B cell (primary cell): ENCODE data around the gene TRH. TPM values are rescaled to one million over a fixed set of nuclear protein-coding genes. Genes with fewer than 3 reads are reported as not detected.

ENCODE experiments used
- ATAC-seq: fragments of 200-7000 bp; cut with Tn5 transposase; one replicate; pipeline ENCODE4 v1.10.0; 2021; ENCODE audit warnings: low read depth, mild to moderate bottlenecking, moderate number of reproducible peaks, moderate library complexity
- CTCF ChIA-PET: fragments of 350-600 bp; sonication (Branson Sonifier 250); formaldehyde crosslinking; loops from one replicate; lab custom pipeline; 2021; ENCODE audit warnings: antibody characterized with exemption, inconsistent platforms; lab: Charles Lee
- POLR2A ChIA-PET: fragments of 350-600 bp; sonication (Branson Sonifier 250); formaldehyde crosslinking; loops from one replicate; lab custom pipeline; 2021; ENCODE audit warnings: antibody characterized with exemption; lab: Charles Lee
- DNase-seq: peaks from one replicate; pipeline ENCODE4 v3.0.0; 2013
- H2AFZ ChIP-seq: 2 replicates; pipeline ENCODE4 v1.6.1; 2012; ENCODE audit warnings: mild to moderate bottlenecking, low read depth, low read length; ENCODE audit not compliant: insufficient read depth, poor library complexity, severe bottlenecking
- H3K27ac ChIP-seq, 2 donors: 1 replicate in 1 of 2; 2 replicates in 1 of 2; pipeline ENCODE4 v1.5.1; 2012 to 2013; ENCODE audit warnings: low read length in 2 of 2, mild to moderate bottlenecking in 2 of 2, moderate library complexity in 1 of 2
- H3K27me3 ChIP-seq, 4 experiments: fragments of 200-600 bp in 1 of 4; sonication (generic) in 1 of 4; replicated peaks in 1 of 4; 1 replicate in 2 of 4; 2 replicates in 2 of 4; pipeline versions ENCODE4 v1.6.1 to v1.7.0; 2013 to 2016; ENCODE audit warnings: low read length in 3 of 4, mild to moderate bottlenecking in 2 of 4, mixed read lengths in 1 of 4, moderate library complexity in 1 of 4; ENCODE audit not compliant: insufficient read depth in 4 of 4, control insufficient read depth in 3 of 4; ENCODE audit errors: control extremely low read depth in 1 of 4
- H3K36me3 ChIP-seq, 2 experiments: replicated peaks in 1 of 2; 1 replicate in 1 of 2; 2 replicates in 1 of 2; pipeline versions ENCODE4 v1.6.1 to v1.7.1; 2013; ENCODE audit warnings: low read length in 1 of 2; ENCODE audit not compliant: insufficient read depth in 2 of 2, control insufficient read depth in 1 of 2; ENCODE audit errors: control extremely low read depth in 1 of 2, extremely low read depth in 1 of 2
- H3K4me1 ChIP-seq, 2 donors: fragments of 200-600 bp in 1 of 2; sonication (generic) in 1 of 2; 1 replicate in 1 of 2; 2 replicates in 1 of 2; pipeline versions ENCODE4 v1.5.1 to v1.6.1; 2013 to 2017; ENCODE audit warnings: low read length in 2 of 2; ENCODE audit not compliant: control insufficient read depth in 2 of 2, insufficient read depth in 2 of 2
- H3K4me2 ChIP-seq: replicated peaks from 2 replicates; pipeline ENCODE3; 2012; ENCODE audit warnings: mild to moderate bottlenecking, low read depth, low read length; ENCODE audit not compliant: poor library complexity, severe bottlenecking
- H3K4me3 ChIP-seq, 5 experiments: fragments of 200-600 bp in 1 of 5; sonication (generic) in 1 of 5; 1 replicate in 3 of 5; 2 replicates in 2 of 5; pipeline versions ENCODE4 v1.5.1 to v1.7.0; 2011 to 2016; ENCODE audit warnings: low read length in 4 of 5, mild to moderate bottlenecking in 4 of 5, low read depth in 2 of 5, control low read depth in 1 of 5, moderate library complexity in 1 of 5; ENCODE audit not compliant: insufficient read depth in 1 of 5; ENCODE audit errors: control extremely low read depth in 1 of 5, extremely low read depth in 1 of 5
- H3K79me2 ChIP-seq: fragments of 200-600 bp; sonication (generic); one replicate; pipeline ENCODE4 v1.6.0; 2016; ENCODE audit warnings: low read length; ENCODE audit not compliant: control insufficient read depth, insufficient read depth
- H3K9ac ChIP-seq: fragments of 200-600 bp; sonication (generic); 2 replicates; pipeline ENCODE4 v1.6.1; 2017; ENCODE audit warnings: mild to moderate bottlenecking, low read length, moderate library complexity
- H3K9me3 ChIP-seq, 3 donors: one replicate each; pipeline versions ENCODE4 v1.6.1 to v1.7.1; 2013; ENCODE audit warnings: low read length in 2 of 3; ENCODE audit not compliant: control insufficient read depth in 2 of 3, insufficient read depth in 1 of 3; ENCODE audit errors: control extremely low read depth in 1 of 3
- H4K20me1 ChIP-seq: 2 replicates; pipeline ENCODE4 v1.6.0; 2012; ENCODE audit warnings: mild to moderate bottlenecking, low read length; ENCODE audit not compliant: insufficient read depth, control insufficient read depth, poor library complexity, severe bottlenecking
- H3K27ac Mint-ChIP-seq: one replicate; pipeline ENCODE4 v1.8.0; 2021; ENCODE audit warnings: mixed read lengths
- H3K27me3 Mint-ChIP-seq: one replicate; pipeline ENCODE4 v1.8.0; 2021; ENCODE audit warnings: mixed read lengths
- H3K4me1 Mint-ChIP-seq: one replicate; pipeline ENCODE4 v1.8.0; 2021; ENCODE audit warnings: mixed read lengths
- H3K4me3 Mint-ChIP-seq: one replicate; pipeline ENCODE4 v1.8.0; 2021; ENCODE audit warnings: mixed read lengths
- H3K9me3 Mint-ChIP-seq: one replicate; pipeline ENCODE4 v1.8.0; 2022; ENCODE audit warnings: mixed read lengths; ENCODE audit not compliant: insufficient read depth
- CTCF ChIP-seq: fragments of 200-600 bp; IDR thresholded peaks from one replicate; pipeline ENCODE4 v1.8.0; 2022; ENCODE audit warnings: antibody characterized with exemption, mild to moderate bottlenecking
- EZH2 ChIP-seq: IDR thresholded peaks from 2 replicates; pipeline ENCODE4 v1.6.1; 2012; ENCODE audit warnings: borderline replicate concordance, low read depth, mild to moderate bottlenecking, moderate library complexity, low read length; ENCODE audit not compliant: insufficient read depth, poor library complexity, severe bottlenecking
- WGBS: methylation state at CpG from one replicate; pipeline ENCODE4 v1.1.5; 2013; ENCODE audit warnings: missing lambda C conversion rate; ENCODE audit not compliant: insufficient coverage; 5-methylcytosine and 5-hydroxymethylcytosine counted together
- intact Hi-C: fragments of 100-400 bp; cut with micrococcal nuclease; formaldehyde crosslinking; loops from one replicate; pipeline ENCODE4 v1.10.0; 2022
- polyA plus RNA-seq: library from polyadenylated mRNA; depleted of rRNA; stranded (reverse); fragments of >200 nt; gene quantifications from 2 replicates; pipeline ENCODE4 v1.2.3, GENCODE V29; 2012
- total RNA-seq, 2 donors: library from RNA; stranded (reverse); fragments of 120-200 nt in 1 of 2; gene quantifications; 1 replicate in 1 of 2; 2 replicates in 1 of 2; pipeline versions ENCODE4 v1.2.3 to v1.2.4, GENCODE V29; 2013 to 2022

Gene TRH
- total and polyA plus RNA-seq, 2 donors (not counting 1 experiment from before 2014, with no cell fraction given) = not detected

GRCh38 chr3:129929383-129929782 is 45.1 kb upstream of the TRH start:
- POLR2A ChIA-PET = no interaction called here
- CTCF ChIA-PET = interaction anchor here (3.1 kb wide), 1 partner anchor 11 kb away, joined by 7 read pairs; no protein-coding TSS in a partner anchor
- H3K9me3 Mint-ChIP-seq = peaks cover 10% of the 10 kb centered on the region
- no peak for ATAC-seq
- peaks cover 6% of the 10 kb centered on the region for H3K27me3 Mint-ChIP-seq
- H2AFZ ChIP-seq = no peak overlapping the region
- H3K27me3 ChIP-seq = peaks cover 0 to 4% (median 0%) of the 10 kb centered on the region in 4 experiments
- intact Hi-C loops = no loop called here
- H3K27ac ChIP-seq = no peak overlapping the region
- H3K4me3 ChIP-seq = no peak overlapping the region
- no peak for DNase-seq
- TF ChIP-seq CTCF (no peak), EZH2 (no peak)
- H3K27ac Mint-ChIP-seq = no peak overlapping the region
- WGBS = no CpG with 5 or more reads among the region's 1 CpG
- peaks cover 1 to 3% of the 10 kb centered on the region in 2 donors for H3K4me1 ChIP-seq
- peaks cover 2 to 41% (median 10%) of the 10 kb centered on the region in 3 donors for H3K9me3 ChIP-seq
- H4K20me1 ChIP-seq = no peaks in the 10 kb centered on the region
- H3K4me2 ChIP-seq = no peak overlapping the region
- H3K36me3 ChIP-seq = no peaks in the 10 kb centered on the region
- no peaks in the 10 kb centered on the region for H3K79me2 ChIP-seq
- no peak overlapping the region for H3K4me3 Mint-ChIP-seq
- H3K9ac ChIP-seq = no peak overlapping the region
- H3K4me1 Mint-ChIP-seq = no peaks in the 10 kb centered on the region

GRCh38 chr3:129933471-129933870 is 41.0 kb upstream of the TRH start:
- Histone ChIP-seq H3K4me2 (no peak overlapping the region), H3K4me3 (no peak overlapping the region), H3K4me1 (peaks cover 2 to 4% of the 10 kb centered on the region in 2 donors), H3K9ac (no peak overlapping the region), H3K9me3 (peaks cover 2 to 20% (median 10%) of the 10 kb centered on the region in 3 donors), H3K79me2 (no peaks in the 10 kb centered on the region), H3K36me3 (no peaks in the 10 kb centered on the region), H3K27ac (no peak overlapping the region), H3K27me3 (peaks cover 0 to 5% (median 0%) of the 10 kb centered on the region in 4 experiments), H2AFZ (no peak overlapping the region), H4K20me1 (no peaks in the 10 kb centered on the region)
- H3K4me1 Mint-ChIP-seq = peaks cover 8% of the 10 kb centered on the region
- peaks cover 8% of the 10 kb centered on the region for H3K9me3 Mint-ChIP-seq
- H3K27ac Mint-ChIP-seq = no peak overlapping the region
- no peak for TF ChIP-seq EZH2
- no peak for TF ChIP-seq CTCF
- H3K4me3 Mint-ChIP-seq = no peak overlapping the region
- CTCF ChIA-PET = interaction anchor here (0.7 to 3.1 kb wide), 13 partner anchors 9 to 550 kb away, joined by 3 to 23 read pairs (median 4); partner anchors contain the start of gene RHO
- 100% methylated on average over 3 of the region's 4 CpGs for WGBS
- POLR2A ChIA-PET = no interaction called here
- peaks cover 4% of the 10 kb centered on the region for H3K27me3 Mint-ChIP-seq
- ATAC-seq (no peak), DNase-seq (no peak)
- intact Hi-C loops = no loop called here
